HFF-Myc (cell line): Measurements from ENCODE around the gene FCRL6.

Experiments
- DNase-seq: peaks from one replicate; pipeline ENCODE4 v3.0.0-alpha.2; 2011; ENCODE audit warnings: low read depth; ENCODE audit errors: extremely low read depth
- H3K4me3 ChIP-seq: replicated peaks from 2 replicates; pipeline ENCODE4 v1.5.1; 2011; ENCODE audit warnings: low read depth, mild to moderate bottlenecking, control low read depth, low read length
- TF ChIP-seq, protein P1 (sequence below): IDR thresholded peaks from 2 replicates; pipeline ENCODE4 v1.5.1; 2012; ENCODE audit warnings: mild to moderate bottlenecking, low read depth, low read length, control low read depth; ENCODE audit errors: missing control alignments

Gene FCRL6

DNA sequence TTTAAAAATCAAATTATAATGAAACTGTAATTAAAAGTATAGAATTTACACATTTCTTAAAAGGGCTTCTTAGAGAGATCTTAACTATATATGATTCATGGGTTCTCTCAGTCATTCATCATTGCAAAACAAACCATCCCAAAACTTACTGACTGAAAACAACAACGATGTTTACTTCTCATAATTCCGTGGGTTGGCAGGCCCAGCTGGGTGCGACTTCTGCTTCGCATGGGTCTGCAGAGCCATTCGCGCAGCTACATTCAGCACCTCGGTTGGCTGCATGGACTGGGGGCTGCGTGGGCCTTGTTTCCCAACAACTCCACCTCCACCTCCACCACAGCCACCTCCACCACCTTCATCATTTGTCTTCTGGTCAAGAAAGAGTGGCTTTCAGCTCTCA, 28.6 kb downstream of the FCRL6 start:
- no peak for DNase-seq
- H3K4me3 ChIP-seq = no peak overlapping the region
- TF ChIP-seq, protein P1, sequence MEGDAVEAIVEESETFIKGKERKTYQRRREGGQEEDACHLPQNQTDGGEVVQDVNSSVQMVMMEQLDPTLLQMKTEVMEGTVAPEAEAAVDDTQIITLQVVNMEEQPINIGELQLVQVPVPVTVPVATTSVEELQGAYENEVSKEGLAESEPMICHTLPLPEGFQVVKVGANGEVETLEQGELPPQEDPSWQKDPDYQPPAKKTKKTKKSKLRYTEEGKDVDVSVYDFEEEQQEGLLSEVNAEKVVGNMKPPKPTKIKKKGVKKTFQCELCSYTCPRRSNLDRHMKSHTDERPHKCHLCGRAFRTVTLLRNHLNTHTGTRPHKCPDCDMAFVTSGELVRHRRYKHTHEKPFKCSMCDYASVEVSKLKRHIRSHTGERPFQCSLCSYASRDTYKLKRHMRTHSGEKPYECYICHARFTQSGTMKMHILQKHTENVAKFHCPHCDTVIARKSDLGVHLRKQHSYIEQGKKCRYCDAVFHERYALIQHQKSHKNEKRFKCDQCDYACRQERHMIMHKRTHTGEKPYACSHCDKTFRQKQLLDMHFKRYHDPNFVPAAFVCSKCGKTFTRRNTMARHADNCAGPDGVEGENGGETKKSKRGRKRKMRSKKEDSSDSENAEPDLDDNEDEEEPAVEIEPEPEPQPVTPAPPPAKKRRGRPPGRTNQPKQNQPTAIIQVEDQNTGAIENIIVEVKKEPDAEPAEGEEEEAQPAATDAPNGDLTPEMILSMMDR = no peak

DNA sequence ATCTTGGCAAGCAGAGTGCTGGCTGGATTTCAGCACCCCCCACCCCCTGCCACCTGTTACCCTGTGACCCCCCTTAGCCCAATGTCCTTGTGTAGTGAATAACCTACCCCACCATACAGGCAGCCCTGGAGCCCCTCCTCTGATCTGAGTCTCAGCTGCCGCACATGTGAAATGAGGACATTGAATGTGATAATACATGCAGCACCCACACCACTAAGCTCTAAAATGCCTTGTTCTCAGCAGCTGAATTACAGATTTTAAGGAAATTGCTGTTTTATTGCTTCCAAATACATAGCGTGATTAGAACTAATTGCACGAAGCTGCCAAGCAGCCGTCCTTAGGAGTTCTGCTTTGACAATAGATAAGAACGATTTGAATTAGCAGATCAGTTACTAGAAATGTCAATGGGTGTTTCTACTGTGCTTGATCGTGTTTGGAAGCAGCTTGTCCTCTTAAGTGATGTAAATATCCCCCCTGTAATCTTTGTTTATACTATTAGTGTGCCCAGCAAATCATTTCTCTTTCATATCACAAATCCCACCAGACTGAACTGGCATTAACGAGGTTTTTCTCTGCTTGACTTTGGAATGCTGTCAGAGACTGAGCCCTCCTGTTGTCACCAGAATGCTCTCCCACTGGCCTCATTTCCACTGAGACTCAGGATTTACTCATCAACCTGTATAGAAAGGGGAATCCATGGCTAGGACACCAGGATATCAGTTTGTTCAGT, 29.4 kb downstream of the FCRL6 start:
- H3K4me3 ChIP-seq = no peak overlapping the region
- TF ChIP-seq, protein P1 = no peak
- no peak for DNase-seq

GRCh38 chr1:159832309-159832708, 30.1 kb downstream of the FCRL6 start:
- no peak overlapping the region for H3K4me3 ChIP-seq
- TF ChIP-seq, protein P1 = no peak
- no peak for DNase-seq

DNA sequence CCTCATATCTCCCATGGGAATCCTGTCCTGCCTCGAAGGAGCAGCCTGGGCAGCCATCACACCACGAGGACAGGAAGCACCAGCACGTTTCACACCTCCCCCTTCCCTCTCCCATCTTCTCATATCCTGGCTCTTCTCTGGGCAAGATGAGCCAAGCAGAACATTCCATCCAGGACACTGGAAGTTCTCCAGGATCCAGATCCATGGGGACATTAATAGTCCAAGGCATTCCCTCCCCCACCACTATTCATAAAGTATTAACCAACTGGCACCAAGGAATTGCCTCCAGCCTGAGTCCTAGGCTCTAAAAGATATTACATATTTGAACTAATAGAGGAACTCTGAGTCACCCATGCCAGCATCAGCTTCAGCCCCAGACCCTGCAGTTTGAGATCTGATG, 33.2 kb downstream of the FCRL6 start:
- H3K4me3 ChIP-seq = no peak overlapping the region
- no peak for DNase-seq
- TF ChIP-seq, protein P1 = no peak

DNA sequence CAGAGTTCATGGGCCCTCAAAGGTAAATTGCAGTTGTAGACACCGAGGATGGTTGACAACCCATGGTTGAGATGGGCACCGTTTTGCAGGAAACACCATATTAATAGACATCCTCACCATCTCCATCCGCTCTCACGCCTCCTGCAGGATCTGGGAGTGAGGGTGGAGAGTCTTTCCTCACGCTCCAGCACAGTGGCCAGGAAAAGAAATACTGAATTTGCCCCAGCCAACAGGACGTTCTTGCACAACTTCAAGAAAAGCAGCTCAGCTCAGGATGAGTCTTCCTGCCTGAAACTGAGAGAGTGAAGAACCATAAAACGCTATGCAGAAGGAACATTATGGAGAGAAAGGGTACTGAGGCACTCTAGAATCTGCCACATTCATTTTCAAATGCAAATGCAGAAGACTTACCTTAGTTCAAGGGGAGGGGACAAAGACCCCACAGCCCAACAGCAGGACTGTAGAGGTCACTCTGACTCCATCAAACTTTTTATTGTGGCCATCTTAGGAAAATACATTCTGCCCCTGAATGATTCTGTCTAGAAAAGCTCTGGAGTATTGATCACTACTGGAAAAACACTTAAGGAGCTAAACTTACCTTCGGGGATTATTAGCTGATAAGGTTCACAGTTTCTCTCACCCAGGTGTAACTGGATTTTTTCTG, 33.8 kb downstream of the FCRL6 start:
- TF ChIP-seq, protein P1 = no peak
- DNase-seq = no peak
- H3K4me3 ChIP-seq = no peak overlapping the region

- TF ChIP-seq, protein P1 = no peak
- no peak for DNase-seq
Measured at GRCh38 chr1:159838715-159839114, 36.6 kb downstream of the FCRL6 start.

More at GRCh38 chr1:159838715-159839114, 36.6 kb downstream of the FCRL6 start:
- no peak overlapping the region for H3K4me3 ChIP-seq
